Endometrial microvascular endothelial cells (primary cell): Measurements from ENCODE around the gene ISOC2. TPM values are rescaled to one million over a fixed set of nuclear protein-coding genes. Genes with fewer than 3 reads are reported as not detected.

Source experiments
- in situ Hi-C: cut with HindIII; loops from 2 replicates; pipeline ENCODE4 v1.10.0; 2017; ENCODE audit warnings: low sequenced_read_pairs, low pct_unique_long_range_greater_than_20kb; ENCODE audit errors: inconsistent ontology term
- total RNA-seq: library from RNA; depleted of rRNA; stranded (reverse); fragments of >200 nt; gene quantifications from one replicate; pipeline ENCODE4 v1.2.3, GENCODE V29; 2015; ENCODE audit errors: inconsistent ontology term

ISOC2 gene
- total RNA-seq, 1 donor from 2014 or later = 58.8 TPM

DNA sequence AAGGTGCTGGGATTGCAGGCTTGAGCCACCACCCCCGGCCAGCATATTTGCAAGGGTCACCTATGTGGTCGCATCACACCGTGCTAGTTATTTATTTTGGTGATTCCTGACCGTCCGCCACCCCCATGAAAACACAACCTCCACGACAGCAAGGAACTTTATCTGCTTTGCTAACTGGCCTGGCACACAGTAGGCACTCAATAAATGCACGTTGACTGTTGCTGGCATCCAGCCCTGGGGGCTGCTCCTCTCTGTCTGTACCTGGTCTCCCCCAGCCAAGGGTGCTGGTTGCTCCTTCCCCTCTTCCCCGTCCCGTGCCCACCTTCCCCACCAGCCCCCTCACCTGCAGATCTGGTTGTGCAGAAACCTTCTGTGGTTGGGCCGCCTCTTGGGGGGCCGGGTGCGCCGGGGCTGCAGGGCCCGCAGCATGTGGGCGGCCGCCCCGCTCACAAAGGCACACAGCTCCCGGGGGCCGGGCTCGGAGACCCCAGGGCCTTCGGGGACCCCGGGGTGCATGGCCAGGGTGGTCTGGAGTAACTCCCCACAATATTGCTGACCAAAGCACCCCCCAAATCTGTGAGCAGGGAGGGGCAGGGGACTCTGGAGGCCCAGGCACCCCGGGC lies 2.7 kb upstream of the ISOC2 start:
- in situ Hi-C loops = no loop called here

DNA sequence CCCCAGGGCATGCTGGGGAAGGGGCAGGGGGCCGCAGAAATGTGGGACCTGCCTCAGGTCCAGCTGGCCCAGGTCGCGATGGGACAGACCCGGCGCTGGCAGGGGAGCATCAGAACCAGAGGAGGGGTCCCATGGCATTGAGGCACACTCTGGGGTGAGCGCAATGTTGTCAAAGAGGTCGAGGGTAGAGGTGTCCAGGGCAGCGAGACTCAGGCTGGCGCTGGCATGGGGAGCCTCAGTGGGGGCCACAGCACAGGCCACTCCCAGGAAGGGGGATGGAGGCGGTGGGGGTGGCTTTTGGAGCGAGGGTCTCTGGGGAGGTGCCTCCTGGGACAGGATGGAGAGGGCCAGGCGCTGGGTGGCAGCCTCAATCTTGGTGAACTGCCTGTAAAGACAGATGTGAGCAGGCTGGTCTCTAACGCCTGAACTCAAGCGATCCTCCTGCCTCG lies 2.2 kb upstream of the ISOC2 start:
- in situ Hi-C loops = no loop called here

DNA sequence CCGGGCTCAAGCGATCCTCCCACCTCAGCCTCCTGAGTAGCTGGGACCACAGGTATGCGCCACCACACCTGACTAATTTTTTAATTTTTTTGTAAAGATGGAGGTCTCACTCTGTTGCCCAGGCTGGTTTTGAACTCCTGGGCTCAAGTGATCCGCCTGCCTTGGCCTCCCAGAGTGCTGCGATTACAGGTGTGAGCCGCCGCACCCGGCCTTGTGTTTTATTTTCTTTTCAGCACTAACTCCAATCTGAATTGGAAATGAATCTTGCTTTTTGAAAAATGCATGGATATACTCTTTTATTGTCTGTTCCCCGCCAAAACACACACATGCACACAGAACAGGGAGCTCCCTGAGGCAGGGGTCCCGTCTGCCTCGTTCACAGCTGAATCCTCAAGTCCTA lies 1.3 kb upstream of the ISOC2 start:
- in situ Hi-C loops = no loop called here

DNA sequence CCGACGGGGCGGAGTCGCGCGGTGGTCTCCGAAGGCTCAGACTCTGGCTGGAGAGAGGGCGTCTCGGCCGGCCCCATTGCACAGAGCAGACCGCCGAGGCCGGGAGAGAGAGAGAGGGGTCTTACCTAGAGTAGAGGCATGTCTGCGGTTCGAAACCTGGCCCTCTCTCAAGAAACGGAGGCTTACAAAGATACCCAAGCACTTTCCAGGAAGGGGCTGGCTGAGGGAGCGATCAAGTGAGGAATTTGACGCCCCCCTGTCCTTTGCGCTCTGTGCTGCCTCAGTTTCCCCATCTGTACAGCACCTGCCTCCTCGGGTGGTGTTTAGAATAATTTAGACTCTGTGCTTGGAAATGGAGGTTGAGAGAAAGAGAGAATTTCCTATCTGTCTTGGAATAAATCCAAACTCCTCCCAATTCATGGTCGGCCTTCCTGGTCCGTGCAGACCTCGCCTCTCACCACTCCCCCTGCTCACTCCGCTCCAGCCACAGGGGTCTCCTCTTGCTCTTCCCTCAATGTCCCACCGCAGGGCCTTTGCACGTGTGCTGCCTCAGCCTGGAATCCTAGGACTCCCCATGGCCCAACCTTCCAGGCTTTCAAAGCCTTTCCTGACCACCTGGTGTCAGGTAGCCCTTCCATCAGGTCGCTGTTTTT lies 658 bp upstream of the ISOC2 start:
- in situ Hi-C loops = no loop called here

DNA sequence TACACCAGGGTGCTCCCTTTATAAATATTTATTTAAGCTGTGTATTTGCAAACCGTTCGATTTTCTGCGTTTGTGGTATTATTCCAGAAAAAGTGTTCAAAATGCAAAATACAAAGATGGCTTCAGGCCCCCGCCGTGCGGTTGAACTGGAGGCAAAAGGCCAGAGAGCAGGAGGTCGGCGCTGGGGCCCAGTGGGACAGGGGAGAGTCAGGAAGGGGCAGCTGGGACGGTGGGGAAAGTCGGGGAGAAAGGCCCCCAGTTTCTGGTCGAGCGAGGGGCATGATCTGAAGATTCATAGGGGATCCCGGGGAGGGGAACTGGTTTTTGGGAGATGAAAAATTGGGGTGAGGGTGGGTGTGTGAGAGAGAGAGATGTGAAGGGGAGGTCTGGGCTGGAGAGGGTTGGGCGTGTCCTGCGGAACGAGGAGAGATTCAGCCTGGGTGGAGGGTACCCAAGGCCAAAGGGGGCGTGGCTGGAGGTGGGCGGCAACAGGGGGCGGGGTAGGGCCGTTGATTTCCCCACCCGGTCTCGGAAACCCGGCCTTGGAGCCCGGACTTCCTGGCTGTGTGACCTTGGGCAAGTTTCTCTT lies 678 bp downstream of the ISOC2 start:
- in situ Hi-C loops = no loop called here

DNA sequence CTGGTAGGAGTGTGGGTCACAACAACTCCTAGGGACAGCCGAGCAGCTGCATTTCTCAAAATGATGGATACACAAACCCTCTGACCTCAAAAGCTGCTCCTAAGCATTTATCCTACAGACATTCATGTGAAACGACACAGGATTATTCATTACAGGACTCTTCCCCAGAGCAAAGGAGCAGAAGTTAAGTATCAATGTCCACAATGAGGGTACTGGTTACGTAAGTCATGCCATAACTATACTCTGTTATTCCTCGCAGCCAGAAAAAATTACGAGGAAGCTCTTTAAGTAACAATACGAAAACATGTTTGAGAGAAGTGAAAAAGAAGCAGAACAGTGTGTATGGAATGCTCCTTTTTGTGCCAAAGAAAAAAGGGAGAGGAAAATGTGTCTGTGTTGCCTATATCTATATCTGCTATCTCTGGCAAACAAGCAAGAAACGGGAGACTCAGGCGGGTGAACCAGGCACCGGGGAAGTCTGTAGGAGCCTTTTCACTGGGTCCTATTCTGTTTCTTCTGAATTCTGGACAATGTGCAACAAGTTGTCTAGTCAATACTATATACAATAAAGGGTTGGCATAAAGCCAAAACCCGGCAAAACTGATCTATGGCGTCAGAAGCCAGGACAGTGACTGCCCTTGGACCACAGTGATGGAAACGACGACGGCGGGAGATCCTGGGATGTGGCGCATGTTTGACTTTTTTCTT lies 1.3 kb downstream of the ISOC2 start:
- in situ Hi-C loops = no loop called here

DNA sequence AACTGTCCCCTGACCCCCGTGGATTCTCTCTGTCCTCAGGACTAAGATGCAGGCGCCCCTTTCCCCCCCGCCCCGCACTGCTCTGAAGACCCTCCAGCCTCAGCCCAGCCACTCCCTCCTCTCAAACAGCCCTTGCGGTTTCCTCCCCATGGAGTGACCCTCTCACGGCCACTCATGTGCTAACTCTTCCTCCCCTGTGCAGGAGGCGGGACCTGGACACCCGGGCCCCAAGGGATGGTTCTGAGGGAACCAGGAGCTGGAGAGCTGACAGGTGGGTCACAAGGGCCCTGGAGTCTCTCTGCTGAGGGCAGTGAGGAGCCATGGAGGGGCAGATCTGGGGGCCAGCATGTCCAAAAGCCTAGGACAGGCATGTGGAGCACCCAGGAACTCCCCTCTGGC lies 1.9 kb downstream of the ISOC2 start:
- in situ Hi-C loops = no loop called here

DNA sequence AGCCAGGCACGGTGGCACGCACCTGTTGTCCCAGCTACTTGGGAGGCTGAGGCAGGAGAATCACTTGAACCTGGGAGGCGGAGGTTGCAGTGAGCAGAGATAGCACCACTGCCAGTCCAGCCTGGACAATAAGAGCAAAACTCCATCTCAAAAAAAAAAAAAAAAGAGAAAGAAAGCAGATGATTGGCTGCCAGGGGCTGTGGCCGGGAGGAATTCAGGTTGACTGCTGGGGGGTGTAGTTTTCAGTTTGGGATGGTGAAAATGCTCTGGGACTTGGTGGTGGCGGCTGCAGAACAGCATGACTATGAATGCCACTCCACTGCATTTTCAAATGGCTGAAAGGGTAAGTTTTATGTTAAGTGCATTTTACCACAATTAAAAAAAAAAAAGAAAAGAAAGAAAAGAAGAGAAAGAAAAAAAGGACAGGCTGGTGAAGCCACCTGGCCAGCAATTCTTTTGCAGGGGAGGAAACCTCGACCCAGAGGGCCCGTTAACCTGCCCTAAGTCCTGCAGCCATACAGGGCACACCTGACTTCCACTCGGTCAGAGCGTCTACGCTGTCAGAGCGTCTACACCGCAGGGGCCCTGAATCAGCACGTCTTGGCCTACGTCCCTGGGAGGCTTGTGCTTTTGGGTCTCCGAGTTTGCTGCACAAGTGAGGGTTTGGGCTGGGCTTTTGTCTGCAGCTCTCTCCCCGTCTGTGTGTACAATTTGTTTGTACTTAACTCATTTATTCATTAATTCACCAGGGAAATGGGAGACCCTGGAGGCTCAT lies 3.6 kb downstream of the ISOC2 start:
- in situ Hi-C loops = no loop called here

DNA sequence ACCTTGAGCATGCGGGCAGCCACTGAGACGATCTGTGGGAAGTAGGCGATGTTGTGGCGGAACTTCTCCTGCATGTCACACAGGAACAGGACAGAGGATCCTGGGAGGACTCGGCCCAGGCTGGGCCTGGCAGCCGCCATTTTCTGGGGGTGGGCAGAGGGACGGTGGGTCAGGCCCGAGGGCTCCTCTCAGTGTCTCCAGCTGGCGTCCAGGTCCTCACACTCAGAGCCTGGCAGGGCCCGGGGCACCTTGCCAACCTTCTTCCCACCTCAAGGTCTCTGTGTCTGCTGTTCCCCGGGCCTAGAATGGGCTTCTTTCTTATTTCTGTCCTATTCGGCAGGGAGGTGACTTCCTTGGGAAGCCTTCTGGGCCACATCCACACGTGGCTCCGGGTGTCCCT lies 5.1 kb downstream of the ISOC2 start:
- in situ Hi-C loops = no loop called here

DNA sequence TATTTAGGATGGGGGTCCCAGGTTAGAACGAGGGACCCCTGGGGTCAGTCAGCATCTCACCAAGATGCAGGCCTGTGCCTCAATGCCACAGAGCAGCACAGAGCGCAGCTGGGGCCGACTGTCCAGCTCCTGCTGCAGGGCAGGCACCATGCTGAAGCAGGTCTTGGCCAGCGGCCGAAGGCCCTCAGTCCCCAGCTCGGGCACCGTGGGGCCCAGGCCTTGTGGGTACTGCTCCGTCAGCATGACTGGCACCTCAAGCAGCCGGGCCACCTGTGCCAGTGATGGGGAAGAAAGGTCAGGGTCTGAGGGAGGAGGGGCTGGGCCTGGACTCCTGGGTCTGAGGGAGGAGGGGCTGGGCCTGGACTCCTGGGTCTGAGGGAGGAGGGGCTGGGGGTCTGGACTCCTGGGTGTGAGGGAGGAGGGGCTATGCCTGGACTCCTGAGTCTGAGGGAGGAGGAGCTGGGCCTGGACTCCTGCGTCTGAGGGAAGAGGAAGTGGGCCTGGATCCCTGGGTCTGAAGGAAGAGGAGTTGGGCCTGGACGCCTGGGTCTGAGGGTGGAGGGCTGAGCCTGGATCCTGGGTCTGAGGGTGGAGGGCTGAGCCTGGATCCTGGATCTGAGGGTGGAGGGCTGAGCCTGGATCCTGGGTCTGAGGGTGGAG lies 5.7 kb downstream of the ISOC2 start:
- in situ Hi-C loops = no loop called here

DNA sequence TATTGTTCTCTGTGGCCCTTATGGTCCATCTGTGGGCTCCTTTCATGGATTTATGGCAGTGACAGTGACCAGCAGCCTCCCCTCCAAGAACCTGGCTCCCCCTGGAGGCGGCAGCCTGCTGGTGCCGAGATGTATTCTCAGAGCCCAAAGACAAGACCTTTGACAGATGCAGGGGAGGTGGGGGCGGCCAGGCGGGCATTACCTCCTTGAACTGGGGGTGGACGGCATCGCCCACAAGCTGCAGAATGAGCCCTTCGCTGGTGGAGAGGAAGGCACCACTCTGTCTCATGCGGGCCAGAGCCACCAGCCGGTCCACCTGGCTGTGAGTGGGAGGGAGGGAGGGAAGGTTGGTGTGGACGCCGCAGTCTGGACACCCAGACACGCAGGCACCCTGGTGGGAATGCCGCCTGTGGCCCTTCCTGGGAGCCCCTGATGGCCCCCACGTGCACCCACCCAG lies 6.6 kb downstream of the ISOC2 start:
- in situ Hi-C loops = no loop called here

DNA sequence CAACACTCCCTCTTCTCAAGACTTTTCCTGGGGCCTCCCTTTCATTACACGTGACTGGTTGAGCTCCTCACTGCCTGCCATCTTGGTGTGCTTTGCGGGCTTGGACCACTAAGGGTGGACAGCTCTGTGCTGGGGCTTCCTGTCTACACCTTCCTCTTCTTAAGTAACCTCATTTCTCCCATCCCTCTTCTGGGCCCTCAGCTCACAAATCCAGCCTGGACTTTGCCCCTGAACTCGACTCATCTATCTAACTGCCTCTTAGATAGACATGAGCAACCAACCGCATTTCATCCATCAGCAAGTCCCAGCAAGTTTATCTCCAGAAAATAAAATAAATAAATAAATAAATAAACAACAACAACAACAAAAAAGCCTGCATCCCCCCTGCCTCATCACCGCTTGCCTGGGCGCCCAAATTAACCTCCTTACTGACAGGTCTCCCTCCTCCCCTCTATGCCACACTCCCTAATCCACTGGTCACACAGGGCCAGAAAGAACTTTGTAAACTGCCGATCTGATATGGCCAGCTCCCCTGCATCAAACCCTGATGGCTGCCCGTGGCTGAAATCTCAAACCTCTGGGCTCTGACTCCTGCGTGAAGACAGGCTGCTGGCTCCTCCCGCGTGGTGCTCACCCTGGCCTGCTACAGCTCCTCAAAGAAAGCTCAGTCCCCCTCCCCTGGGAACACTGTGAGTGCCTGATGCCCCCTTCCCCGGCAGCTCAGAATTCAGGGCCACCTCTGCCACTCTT lies 7.8 kb downstream of the ISOC2 start:
- in situ Hi-C loops = no loop called here

DNA sequence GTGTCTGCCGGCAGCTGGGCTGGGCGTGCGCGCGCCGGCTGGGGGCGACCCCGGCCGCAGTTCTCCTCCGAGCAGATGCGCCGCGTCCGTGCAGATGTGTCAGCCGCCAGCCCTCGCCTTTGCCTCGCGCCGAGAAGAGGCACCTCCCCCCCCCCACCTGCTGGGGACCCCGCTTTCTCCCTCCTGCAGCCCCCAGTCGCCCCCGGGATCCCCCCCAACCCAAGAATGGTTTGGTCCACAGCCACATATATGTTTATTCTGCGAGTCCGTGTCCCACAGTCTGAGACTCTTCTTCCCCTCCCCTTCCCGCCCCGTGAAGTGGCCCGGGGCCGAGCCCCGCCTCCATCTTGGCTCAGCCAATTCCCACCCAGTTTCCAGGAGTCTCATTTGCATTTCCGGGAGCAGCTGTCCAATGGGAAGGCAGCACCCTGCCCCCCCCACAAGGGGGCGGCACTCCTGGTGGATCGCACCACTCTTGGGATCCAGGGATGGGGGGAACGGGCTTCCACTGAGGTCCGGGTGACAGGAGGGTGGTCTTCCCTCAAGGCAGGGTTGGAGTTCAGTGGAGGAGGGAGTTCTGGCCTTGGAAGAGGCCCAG lies 8.6 kb downstream of the ISOC2 start:
- in situ Hi-C loops = no loop called here

DNA sequence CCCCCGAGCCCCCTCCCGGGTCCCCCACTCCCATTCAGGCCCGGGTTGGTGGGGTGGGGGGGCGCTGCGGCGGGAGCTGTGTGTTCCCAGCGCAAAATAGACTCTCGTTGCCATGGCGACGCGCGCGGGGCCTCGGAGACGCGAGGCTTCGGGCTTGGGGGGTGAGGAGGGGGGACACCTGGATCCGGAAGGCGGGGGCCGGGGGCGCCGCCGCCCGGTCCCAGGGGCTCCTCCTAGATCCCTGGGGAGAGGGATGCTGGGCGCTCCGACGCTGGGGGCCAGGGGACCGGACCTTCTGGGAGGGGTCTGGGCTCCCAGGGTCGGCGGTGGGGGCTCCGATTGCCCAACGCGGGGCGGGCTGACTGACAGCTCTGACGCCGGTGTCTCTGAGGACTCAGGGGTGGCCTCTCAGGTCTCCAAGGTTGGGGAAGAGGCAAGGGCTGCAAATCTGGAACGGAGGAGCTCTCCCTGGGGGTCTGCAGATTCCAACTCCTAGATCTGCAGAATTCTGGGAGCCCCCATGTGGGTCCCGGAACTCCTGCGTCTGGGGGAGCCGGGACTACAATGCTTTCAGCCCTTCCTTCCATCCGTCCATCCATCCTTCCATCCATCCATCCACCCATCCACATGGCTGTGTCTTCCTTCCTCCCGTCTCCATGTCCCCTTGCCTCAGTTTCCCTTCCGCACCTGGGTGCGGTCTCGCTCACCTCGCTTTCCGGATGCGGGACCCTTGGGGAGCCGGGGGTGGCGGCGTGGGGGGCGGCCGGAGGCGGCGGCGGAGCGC lies 9.3 kb downstream of the ISOC2 start:
- in situ Hi-C loops = no loop called here

DNA sequence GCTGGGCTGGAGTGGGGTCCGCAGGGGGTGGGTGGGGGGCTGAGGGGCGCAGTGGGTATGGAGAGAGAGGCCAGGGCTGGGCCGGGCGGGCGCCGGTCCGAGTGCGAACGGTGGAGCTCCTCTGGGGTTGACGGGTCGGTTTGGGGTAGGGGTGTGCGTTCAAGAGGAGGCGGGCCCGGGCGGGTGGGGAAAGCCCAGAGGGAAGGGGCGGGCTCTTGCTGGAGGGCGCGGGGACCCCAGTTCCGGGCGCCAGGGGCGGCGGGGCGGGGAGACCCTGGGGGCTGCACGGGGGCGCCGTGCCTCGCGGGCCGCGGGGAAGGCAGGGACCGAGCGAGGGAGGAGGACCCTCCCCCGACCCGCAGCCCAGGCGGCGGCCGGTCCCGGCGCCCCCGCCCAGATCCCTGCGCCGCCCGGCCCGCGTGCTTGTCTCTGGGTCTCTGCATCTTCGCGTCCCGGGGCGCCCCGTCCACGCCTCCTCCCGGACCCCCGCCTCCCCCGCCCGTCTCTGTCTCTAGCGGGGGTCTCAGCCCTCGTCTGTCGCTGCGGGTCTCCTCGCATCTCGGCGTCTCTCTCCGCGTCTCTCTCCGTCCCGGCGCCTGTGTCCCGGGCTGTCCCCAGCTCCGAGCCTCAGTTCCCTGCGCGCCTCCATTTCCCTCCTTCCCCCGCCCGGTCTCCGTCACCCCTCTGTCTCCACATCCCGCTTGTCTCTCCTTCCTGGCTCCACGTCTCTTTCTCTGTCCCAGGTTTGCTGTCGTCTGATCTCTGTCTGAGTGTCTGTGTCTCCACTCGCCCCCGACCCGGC lies 10.1 kb downstream of the ISOC2 start:
- in situ Hi-C loops = no loop called here

DNA sequence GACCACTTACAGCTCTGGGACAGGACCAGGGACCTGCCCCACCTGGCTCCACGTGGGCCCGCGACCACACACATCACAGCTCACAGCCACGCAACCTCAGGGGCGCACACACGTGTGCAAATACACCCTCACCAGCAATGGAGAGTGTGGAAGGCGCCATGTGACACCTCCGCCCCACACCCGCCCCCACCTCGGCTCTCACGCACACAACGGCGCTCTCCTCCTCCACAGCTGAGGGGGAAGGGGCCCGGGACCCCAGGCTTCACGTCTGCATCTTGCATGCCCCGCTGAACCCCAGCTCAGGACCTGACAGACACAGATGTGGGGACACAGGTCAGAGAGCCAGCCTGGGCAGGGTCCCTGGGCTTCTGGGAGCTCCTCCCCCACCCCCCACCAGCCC lies 12.0 kb downstream of the ISOC2 start:
- in situ Hi-C loops = no loop called here
